ENCODE measurements around the gene TCF23.

DNA sequence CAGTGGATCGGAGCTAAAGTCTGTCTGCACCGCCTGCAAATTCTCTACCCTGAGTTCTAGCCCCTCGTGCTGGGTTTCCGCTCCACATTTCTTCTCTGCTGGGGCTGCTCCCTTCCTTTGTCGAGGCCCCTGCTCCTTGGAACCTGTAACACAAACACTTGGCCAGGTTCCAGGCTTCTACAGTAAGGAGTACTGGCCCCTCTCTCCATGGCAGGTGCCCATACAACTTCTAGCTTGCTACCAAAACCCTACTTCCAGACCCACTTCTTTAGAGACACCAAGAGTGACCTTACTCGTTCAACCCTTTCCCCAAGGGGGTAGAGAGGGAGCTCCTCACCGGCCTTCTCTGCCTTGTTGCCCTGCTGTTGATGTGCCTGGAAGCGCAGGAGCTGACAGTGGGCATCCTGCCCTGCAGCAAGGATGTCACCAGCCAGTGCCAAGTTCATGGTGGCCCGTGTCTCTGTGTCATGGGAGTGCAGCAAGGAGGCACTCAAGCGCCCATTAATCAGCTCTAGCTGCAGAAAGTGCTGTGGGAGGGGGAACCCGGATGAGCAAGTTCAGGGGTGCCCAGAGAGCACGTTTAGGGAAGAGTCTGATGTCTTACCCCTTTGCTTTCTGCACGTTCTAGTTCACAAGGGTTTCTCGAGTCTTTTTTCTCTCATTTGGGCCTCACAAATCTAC is 15.5 kb upstream of the TCF23 start:
- TF ChIP-seq, protein P1, sequence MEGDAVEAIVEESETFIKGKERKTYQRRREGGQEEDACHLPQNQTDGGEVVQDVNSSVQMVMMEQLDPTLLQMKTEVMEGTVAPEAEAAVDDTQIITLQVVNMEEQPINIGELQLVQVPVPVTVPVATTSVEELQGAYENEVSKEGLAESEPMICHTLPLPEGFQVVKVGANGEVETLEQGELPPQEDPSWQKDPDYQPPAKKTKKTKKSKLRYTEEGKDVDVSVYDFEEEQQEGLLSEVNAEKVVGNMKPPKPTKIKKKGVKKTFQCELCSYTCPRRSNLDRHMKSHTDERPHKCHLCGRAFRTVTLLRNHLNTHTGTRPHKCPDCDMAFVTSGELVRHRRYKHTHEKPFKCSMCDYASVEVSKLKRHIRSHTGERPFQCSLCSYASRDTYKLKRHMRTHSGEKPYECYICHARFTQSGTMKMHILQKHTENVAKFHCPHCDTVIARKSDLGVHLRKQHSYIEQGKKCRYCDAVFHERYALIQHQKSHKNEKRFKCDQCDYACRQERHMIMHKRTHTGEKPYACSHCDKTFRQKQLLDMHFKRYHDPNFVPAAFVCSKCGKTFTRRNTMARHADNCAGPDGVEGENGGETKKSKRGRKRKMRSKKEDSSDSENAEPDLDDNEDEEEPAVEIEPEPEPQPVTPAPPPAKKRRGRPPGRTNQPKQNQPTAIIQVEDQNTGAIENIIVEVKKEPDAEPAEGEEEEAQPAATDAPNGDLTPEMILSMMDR (IDR thresholded peaks at IDR 0.05), result no peak
- no peak for TF ChIP-seq POLR2A (IDR thresholded peaks at IDR 0.05)

Data from thyroid gland (tissue), 4 donors.